DMS79 treated with DMSO at 0.1 percent for 48 hours (cell line): ENCODE measurements around the gene AKT3.

Experiments
- DNase-seq: peaks from one replicate; lab custom pipeline; 2025; lab: John Stamatoyannopoulos, UW

Gene AKT3

GRCh38 chr1:243553090-243553489, 297.0 kb downstream of the AKT3 start:
- DNase-seq = no peak

- no peak for DNase-seq
Observed at GRCh38 chr1:243550276-243550675, 299.8 kb downstream of the AKT3 start.

GRCh38 chr1:243549791-243550190, 300.3 kb downstream of the AKT3 start:
- DNase-seq = no peak

GRCh38 chr1:243549108-243549507, 300.9 kb downstream of the AKT3 start:
- DNase-seq = no peak

- DNase-seq = no peak
Observed at GRCh38 chr1:243548516-243548915, 301.5 kb downstream of the AKT3 start.

GRCh38 chr1:243547891-243548290, 302.2 kb downstream of the AKT3 start:
- DNase-seq = no peak

- no peak for DNase-seq
Observed at GRCh38 chr1:243546457-243546856, 303.6 kb downstream of the AKT3 start.

- no peak for DNase-seq
Observed at GRCh38 chr1:243543501-243543900, 306.5 kb downstream of the AKT3 start.

GRCh38 chr1:243542739-243543415, 307.2 kb downstream of the AKT3 start:
- DNase-seq = no peak

GRCh38 chr1:243539636-243540035, 310.4 kb downstream of the AKT3 start:
- no peak for DNase-seq

GRCh38 chr1:243535014-243535413, 315.0 kb downstream of the AKT3 start:
- DNase-seq = no peak

GRCh38 chr1:243529512-243529911, 320.5 kb downstream of the AKT3 start:
- no peak for DNase-seq

- DNase-seq = no peak
Observed at GRCh38 chr1:243528459-243529121, 321.5 kb downstream of the AKT3 start.

- no peak for DNase-seq
Observed at GRCh38 chr1:243526180-243526579, 323.9 kb downstream of the AKT3 start.

- DNase-seq = no peak
Observed at GRCh38 chr1:243525085-243525487, 325.0 kb downstream of the AKT3 start.

- no peak for DNase-seq
Observed at GRCh38 chr1:243523766-243524165, 326.3 kb downstream of the AKT3 start.

GRCh38 chr1:243520831-243521230, 329.2 kb downstream of the AKT3 start:
- DNase-seq = no peak

- no peak for DNase-seq
Observed at GRCh38 chr1:243514927-243515326, 335.1 kb downstream of the AKT3 start.

- DNase-seq = no peak
Observed at GRCh38 chr1:243513726-243514491, 336.1 kb downstream of the AKT3 start.

- no peak for DNase-seq
Observed at GRCh38 chr1:243510928-243511327, 339.1 kb downstream of the AKT3 start.

- no peak for DNase-seq
Observed at GRCh38 chr1:243508943-243509342, 341.1 kb downstream of the AKT3 start.

GRCh38 chr1:243508303-243508713, 341.7 kb downstream of the AKT3 start:
- DNase-seq = no peak

GRCh38 chr1:243507672-243508302, 342.3 kb downstream of the AKT3 start:
- DNase-seq = no peak
